ENCODE results near the gene SLC43A2.

The SLC43A2 gene

DNA sequence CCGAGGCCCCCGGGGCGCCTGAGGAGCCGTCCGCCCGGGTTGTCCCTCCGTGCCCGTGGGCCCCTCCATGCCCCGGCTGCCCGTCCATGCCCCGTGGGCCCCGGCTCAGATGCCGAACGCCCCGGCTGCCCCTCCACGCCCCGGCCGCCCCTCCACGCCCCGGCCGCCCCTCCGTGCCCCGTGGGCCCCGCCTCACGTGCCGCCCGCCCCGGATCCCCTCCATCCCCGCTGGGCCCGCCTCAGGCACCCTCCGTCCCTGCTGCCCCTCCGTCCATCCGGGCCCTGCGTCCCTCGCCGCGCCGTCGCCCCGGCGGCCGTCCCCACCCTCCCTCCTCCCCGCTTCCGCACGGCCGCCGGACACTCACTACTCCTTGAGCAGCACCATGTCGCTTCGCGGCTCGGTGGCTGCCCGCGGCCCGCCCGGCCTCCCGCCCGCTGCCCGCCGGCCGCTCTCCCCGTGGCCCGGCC, 66.4 kb downstream of the SLC43A2 start:
- DNase-seq (ENCODE audit: low read depth): no peak

DNA sequence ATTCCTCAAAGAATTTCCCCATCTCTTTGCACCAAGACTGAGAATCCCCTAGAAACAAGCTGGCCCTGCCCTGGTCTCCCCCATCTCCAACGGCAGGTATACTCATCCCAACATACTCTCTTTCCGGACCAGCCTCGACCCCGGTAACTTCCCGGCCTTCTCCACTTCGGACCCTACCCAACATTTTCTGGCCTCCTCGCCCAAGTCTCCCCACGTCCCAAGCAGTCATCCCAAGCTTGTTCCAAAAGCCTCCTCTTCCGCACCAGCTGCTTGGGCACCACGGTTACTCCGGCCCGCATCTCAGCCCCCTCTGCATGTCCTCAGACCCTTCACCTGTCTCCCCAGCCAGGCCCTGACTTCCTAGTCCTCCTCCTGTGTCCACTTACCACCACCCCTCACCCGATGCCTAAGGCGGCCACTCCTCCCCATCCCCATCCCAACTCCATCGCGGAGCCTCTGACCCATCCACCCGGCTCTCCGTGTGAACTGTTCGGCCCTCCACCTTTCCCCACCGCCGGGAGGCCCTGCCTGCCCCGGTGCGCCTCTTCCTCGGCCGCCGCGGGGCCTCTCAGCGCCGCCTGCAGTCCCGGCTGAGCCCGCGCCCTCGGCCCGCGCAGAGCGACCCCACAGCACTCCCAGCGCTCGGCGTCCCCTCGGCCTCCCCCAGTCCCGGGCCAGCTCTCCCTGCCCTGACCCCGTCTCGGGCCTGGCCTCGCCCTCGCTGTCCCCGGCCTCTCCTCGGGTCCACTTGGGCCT, 67.0 kb downstream of the SLC43A2 start:
- DNase-seq (ENCODE audit: low read depth): no peak

DNA sequence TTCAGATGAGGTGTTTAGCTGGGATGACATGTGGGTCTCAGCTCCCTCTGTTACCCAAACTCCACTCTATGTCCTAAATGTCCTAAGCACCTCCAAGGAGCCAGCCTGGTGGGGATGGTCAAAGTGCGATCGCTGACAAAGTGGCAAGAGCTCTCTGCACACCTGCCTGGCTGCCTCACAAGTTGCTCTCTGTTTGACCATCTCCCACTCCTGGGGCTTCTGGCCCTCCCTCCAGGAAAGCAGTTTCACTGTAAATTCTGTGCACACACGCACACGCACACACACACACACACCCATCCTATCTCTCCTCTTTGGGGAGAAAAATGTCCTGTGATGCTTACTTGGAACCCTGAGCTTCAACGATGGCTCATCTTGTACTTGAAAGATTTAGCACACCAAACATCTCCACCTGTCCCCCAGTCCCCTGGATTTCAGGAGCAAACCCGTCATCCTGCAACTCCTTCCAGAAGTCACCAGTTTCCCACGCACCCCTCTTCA, 67.7 kb downstream of the SLC43A2 start:
- DNase-seq (ENCODE audit: low read depth): no peak

DNA sequence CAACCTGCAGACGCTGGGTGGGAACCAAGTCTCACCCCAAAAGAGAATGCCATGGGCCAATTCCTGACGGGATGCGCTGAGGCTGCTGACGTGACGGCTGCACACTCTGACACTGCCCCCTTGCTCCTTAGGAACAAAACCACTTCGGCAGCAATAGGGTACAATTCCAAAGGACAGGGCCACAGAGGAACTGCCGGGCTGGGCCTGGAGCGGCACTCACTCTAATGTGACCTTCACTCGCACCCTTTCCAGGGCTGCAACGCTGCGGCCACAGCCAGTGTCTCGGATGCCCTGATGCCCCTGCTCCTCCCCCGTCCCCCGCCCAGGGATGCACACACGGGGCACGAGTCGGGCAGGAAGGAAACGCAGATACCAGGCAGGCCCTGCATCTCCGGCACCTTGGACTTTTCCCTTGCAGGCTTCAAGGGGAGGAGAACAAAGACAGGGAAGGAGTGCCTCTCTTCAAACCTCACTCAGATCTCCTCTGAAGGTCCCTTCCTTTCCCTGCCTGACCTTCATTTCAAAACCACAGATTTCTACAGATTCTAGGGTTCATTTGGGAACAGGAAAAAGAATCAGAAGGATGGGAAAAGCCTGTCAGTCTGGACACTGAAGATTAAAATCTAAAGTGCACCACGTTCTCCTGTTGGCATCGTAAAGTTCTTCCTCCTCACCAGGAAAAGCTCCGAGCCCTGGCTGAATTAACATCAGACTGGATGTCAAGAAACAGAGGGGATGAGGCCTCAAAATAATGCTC, 68.4 kb downstream of the SLC43A2 start:
- no peak for DNase-seq (ENCODE audit: low read depth)

DNA sequence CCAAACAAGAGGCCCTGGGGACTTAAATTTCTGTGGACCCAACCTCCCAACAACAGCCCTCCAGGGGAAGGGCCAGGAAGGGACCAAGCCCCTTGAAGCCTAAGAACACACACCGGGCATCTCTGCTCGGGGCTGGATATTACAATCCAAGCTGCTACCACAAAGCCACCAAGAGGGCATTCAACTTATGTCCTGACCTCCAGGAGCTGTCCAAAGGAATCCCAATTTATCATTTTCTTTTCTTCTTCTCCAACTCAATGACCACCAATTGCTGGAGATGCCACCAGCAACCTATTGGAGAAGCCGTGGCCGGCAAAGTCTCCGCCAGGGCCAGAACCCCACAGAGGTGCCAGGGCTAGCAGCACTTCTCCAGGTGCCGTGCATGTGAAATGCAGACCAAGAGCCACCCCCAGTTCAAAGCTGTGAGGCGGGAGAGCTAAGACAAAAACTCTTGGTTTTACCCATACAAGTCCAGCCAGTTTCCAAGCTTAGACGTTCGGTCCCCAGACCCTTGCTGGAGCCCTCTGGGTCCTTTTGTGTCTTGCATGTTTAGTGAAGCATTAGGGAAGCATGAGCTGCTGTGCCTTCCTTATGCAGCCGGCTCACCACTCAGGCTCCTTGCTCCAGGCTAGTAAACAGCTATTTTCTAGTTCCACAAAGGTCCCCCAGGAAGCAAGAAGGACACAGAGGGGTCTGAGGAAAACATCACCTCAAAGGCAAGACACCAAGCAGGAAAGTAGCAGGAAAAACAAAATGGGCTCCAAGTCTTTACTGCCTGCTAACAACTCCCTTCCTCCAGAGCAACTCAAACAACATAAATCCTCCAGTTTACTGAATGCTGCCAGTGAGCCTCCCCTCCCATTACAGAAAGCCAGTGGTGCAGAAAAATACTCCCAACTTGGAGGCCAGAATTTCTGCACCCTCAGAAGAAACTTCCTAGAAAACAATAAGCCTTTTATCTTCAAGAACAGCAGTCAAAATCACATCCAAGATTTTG, 69.3 kb downstream of the SLC43A2 start:
- DNase-seq (ENCODE audit: low read depth): no peak

DNA sequence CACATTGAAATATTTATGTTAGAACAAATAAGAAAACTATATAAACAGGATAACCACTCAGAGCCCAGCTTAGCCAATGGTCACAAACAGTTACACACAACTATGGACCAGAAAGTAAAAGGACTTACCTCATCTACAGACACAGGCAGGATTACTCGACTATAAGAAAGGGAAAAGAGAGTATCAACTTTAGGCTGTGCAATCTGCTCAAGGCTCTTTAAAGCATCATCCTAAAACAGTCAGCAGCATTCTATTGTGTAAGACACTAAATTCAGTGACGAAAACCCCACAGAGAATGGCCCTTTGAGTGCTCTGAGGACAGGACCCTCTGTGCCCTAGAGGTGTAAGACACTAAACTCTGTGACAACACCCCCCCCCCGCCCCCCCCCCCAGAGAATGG, 70.2 kb downstream of the SLC43A2 start:
- DNase-seq (ENCODE audit: low read depth): no peak

DNA sequence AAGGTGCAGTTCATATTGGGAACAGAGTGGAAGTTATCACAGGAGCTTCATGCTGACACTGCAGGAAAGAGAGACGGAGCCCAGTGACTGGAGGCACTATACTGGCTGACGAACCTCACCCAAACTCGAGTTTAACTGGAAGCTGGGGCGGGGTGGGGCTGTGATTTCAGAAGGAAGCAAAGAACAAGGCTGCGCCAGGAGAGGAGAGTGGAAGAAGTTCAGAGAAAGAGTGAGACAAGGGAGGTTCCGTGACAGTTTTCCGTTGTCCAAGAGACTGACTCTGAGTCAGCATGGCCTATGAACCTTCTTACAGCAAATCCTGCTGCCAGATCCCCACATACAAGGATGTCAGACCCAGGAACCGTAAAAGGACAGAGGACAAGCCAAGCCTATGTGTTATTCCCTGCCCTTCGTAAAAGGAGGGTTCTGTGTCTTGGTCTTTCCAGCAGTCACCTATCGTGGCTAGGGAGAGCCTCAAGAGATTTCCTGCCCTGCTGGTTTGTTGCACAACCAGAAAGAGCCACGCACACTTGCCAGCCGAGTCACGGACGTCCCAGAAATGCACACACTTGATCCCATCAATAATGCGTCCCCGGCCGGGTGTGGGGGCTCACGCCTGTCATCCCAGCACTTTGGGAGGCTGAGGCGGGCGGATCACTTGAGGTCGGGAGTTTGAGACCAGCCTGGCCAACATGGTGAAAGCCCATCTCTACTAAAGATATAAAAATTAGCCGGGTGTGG, 71.1 kb downstream of the SLC43A2 start:
- DNase-seq (ENCODE audit: low read depth): no peak

DNA sequence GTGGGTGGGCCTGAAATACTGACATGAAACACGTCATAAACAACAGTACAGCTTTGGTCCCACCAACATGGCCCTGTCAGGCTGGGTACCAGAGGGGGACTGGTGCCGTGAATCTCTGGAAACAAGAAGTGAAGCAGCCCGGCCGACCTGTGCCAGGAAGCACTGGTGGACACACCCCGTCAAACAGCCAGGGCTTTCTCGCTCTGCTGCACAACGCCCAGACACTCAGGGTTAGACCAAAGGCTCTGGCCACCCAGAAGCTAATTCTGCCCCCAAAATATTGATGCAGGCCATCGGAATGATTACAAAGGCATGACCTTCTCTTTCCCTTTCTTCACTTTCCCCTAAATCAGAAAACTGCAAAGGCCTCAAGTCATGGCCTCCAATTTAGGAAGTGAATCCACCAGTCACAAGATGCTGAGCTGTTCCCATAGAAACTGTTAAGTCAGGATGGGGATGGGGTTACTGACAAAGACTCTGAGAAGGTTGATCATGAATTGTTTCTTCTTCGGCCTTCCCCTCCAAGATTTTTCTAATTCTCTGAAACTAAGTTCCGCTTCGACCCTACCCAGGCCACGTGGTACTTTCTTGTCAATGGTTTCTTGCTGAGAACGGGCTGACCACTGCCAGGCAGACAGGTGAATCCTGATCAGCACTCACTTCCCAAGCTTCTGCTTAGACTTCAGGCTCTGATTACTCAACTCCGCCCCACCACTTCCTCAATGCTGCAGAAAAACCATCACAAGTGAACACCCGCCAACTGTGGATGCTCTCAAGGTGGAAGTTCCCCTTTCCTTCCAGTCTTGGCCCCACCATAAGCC, 72.8 kb downstream of the SLC43A2 start:
- DNase-seq (ENCODE audit: low read depth): no peak

DNA sequence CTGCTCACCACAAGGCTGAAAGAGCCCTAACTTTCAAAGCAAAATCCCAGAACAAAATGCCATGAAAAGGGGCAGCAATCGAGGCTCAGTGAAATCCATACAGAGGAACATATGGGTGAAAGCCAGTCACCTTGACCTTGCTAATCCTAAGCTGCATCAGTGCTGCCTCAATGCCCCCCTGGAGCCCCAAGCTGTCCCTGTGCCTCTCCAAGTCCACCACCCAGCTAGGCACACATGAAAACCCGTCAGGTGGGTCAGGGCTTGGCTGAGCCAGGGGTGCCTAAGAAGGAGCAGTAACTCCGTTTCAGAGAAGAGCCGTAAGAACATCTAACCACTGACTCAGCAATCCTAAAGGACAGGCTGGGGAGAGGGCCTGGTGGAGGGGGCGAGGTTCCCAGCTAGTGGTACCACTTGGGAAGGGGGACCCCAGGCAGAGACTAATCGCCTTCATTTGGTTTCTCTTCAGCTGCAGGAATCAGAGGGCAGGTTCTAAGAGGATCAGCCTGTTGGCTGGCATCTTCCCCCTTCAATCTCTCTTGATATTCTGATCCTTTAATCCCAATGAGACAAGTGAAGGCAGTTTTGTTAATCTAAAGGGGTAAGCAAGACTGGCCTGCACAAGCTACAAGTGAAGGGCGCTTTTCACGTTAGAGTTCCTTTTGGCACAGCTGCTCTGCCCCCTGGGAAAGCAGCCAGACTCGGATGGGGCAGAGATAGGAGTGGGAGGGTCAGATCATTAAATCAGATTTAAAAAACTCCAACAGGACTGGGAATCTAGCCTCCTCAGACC, 73.7 kb downstream of the SLC43A2 start:
- no peak for DNase-seq (ENCODE audit: low read depth)

DNA sequence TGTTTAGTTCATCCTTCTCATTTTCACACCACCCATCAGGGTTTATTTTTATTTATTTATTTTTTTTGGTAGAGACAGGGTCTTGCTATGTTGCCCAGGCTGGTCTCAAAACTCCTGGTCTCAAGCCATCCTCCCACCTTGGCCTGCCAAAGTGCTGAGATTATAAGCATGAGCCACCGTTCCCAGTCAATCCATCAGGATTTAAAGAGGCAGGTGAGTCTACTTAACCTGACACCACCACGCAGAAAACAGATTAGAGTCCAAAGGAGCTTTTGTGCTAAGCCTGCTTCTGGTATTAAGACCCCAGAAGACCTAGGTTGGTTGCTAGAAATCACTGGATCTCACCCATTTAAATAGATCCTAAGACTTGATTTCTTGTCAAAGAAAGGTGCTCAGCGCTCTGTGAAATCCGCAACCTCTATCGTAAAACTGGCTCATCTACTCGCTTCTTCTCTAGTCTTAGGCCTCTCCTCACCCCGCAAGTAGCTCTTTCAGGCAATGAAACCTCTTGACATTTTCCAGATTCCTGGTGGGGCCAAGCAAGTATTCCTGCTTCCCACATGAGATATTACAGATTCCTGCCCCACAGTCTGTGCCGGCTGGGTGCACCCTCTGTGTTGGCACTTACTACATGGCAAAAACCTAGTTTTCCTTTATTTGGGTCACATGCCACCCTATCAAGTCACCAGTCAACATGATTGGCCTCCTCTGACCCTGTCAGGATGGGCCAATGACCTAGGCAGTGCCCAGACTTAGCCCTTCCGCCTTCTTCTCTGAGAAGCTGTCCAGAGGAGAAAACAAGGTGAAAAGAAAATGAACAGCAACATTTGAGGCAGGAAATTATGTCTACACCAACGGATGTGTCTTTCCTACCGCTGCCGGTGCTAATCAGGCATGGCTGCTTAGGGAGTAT, 75.0 kb downstream of the SLC43A2 start:
- DNase-seq (ENCODE audit: low read depth): no peak

DNA sequence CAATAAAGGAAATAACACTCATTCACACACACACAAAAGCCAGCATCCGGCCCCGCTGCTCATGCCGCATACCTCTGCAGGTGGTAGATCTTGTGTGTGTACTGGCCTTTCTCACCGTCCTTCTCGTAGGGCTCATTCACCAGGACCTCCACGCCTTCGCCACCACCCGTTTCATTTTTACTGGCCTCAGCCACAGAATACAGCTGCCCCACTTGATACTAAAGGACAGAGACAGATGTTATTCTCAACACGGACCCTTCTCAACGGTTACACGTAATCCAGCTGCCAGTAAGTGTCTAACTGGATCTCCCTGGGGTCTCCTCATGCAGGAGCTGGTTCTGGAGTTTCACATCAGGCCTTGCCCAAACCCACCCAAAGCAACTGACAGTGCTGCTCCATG, 75.7 kb downstream of the SLC43A2 start:
- DNase-seq (ENCODE audit: low read depth): no peak

DNA sequence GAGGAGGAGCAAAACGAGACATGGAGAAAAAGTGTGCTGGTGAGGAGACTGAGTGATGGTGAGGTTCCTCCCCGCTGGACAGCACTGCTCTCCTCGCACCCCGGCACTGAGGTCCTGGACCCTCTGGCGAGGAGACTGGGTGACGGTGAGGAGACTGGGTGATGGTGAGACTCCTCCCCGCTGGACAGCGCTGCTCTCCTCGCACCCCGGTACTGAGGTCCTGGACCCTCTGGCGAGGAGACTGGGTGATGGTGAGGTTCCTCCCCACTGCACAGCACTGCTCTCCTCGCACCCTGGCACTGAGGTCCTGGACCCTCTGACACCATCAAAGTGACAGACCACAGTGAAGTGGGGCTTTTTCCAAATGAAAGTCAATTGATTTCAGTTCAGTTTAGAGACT, 76.9 kb downstream of the SLC43A2 start:
- no peak for DNase-seq (ENCODE audit: low read depth)

DNA sequence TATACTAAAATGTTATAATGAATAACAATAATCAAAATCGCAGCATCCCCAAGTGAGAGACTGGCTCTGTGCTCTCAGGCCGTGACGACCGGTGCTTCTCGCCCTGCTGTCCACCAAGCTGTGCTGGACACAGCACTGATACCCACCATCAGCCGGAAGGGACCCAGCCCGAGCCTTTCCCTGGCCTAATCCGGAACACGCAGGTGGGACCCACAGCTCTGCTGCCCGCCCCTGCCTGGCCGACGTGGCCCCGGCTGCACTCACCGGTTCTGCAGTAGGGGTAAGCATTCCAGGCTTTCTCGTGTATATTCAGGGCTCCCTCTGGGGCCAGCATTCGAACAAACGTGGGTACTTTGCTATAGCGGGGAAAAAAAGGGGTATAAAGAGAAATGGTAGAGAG, 80.6 kb downstream of the SLC43A2 start:
- DNase-seq (ENCODE audit: low read depth): no peak

DNA sequence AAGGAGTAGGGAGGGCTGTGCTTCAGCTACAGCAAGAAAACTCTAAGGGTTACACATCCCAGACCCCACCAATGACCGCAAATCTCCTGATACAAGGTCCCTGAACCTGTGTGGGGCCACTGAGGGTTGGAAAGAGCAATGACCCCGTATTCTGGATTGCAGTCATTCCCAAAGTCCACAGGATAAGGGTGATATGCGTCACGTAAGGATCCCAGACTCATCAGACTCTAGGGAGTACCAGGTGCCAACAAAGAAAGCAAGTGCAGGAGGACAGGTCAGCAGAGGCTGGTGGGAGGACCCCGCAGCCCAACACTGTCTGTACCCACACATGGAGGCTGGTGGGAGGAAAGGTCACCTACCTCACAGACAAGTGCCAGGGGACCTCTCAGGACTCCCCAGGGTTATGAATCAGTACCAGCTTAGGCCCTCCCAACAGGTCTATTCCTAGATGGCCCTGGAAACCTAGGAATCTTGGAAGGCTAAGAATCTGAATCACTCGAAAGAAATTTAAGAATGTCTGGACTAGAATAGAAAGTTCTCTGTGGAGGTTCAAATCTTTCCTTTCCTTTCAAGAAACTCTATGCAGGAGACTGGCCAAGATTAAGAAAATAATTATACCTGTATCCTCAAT, 82.2 kb downstream of the SLC43A2 start:
- DNase-seq (ENCODE audit: low read depth): no peak

DNA sequence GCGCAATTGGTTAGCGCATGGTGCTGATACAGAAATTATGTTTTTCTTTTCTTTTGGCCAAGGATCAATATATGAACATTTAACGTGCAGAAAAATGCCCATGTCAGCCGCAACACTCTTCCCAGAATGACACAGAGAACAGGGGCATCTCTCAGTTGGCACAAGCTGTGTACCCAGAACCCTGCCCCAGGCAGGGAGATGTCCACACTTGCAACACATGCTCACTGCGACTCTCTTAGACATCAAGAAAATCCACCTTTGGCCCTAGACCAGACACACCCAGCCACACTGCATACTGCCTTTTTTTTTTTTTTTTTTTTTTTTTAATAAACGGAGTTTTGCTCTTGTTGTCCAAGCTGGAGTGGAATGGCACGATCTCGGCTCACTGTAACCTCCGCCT, 83.0 kb downstream of the SLC43A2 start:
- no peak for DNase-seq (ENCODE audit: low read depth)

DNA sequence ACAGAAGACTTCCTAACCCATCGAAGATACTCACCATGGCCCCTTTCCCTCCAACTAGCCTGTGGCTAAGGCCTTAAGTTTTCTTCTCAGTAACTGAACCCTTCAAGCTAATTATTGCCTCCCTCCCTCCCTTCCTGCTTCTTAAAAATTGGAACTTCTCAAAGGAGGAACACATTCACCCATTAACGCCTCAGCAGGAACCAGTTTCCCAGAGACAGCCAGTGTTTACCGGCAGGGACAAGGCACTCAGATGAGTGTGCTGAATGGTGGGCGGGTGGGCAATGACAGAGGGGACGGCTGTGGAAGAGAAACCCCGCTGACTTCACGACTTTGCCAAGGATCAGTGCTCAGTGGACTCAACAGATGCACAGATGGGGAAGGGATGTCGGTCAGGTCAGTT, 86.3 kb downstream of the SLC43A2 start:
- DNase-seq (ENCODE audit: low read depth): no peak

DNA sequence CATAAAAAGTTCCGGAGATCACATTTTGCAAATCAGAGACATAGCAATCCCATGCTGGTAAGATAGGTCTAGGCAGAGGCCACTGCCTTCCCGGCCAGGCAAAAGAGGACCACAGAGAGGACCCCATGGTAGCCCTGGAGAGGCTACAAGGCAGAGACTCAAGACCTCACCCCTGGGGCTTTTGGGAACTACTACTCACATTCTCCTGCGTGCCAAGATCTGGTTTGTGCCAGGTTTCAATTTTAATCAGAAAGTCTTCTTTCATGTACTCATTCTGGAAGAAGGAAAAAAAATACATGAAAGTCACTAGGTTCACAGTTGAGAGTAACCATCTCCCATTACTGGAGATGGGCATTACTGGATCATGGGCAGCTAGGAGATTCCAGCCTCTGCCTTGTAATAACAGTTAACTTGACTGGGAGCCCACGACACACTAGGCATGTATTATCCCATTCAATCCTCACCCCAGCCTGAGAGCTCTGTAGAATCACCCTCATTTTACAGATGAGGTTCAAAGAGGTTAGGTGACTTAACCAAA, 87.2 kb downstream of the SLC43A2 start:
- no peak for DNase-seq (ENCODE audit: low read depth)

DNA sequence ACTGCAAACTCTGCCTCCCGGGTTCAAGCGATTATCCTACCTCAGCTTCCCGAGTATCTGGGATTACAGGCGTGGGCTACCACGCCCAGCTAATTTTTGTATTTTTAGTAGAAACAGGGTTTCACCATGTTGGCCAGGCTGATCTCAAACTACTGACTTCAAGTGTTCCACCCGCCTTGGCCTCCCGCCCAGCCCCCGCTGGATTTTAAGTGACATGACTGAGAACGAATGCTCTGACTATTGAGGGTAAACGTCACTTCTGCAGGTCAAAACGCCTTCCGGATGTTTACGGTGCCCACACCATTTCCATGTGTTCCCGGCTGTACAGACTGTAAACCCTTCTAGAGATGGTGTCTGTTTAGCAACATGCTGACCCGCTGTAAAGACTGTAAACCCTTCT, 88.8 kb downstream of the SLC43A2 start:
- DNase-seq (ENCODE audit: low read depth): no peak
